T follicular helper cell (primary cell): Measurements from ENCODE around the gene C19orf44.
A peak's percentile ranks its signal among the peaks of the same experiment; 100 is the strongest.
"Not testable (repeated sequence)": the region's sequence is repeated elsewhere in the genome, so short reads cannot be mapped to it uniquely, and the experiment has no call there.

Experiments used
- DNase-seq: peaks from one replicate; pipeline ENCODE4 v3.0.0-alpha.2; 2020; ENCODE audit warnings: low read depth
- total RNA-seq, 2 experiments: gene quantifications; one replicate each; lab custom pipeline; 2026; lab: John Stamatoyannopoulos, UW

C19orf44 gene
- total RNA-seq: 4.1 to 4.7 reads per million in 2 experiments

DNA sequence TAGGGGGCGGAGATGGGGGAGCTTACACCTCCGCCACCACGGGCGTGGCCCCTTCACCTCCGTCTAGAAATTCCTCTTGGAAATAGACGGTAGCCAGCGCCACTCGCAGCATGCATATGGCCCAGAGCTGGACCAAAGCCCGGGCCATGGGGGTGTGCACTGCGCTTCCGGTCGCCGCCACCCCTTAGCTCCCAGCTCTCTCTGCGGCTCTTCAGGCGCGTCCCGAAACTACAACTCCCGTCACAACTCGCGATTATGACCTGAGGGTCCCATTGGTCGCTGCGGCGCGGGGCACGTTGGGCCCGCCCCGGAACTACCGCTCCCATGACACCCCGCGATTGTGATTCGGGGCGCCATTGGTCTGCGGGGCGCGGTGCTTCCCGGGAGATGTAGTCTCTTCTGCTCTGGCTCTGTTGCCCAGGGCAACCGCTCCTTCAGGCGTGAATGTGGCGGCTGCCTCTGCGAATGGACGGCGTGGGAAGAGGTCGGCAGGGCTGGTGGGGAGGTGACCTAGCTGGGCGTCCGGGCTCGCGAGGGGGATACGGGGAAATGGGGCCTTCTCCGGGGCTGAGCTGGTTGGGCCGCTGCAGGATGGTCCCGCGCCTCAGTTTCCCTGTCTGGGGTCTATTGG, at the start of gene C19orf44, which contains the start of gene CALR3:
Gene C19orf44, plus strand, starts transcription at position 413 of the 631 bp plus-strand sequence. CDS start 4,399 bp downstream, outside the sequence.
Gene CALR3, minus strand, starts transcription at position 186 of the 631 bp plus-strand sequence. Its CDS starts 38 bp downstream, at position 148.
- peak; percentile 95 for DNase-seq

DNA sequence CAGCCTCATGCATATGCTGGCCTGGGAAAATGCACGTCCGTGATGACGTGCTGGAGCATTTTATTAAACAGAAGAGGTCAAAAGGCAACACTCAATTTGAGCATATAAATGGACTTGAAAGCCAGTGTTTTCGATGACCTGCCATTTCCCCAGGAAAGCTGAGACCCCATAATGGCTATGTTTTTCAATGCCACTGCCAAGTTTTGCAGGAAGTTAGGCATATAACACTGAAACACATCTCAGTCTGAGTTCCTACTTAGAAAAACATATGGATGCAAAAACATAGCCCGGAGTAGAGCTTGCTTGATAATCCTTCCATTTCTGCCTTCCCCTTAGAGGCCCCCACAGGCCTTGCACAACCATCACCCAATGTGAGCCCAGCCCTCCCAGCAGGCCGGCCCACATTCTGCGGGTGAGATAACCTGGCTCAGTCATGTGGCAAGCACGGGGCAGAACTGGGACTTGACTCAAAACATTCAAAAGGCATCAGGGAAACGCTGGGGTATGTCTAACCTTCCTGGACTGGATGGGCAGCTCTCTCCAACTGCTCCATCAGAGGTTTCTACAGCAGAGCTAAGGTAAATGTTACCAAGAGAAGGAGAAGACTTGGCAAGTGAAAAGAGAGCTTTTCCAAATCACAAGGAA, 49.3 kb upstream of the C19orf44 start:
- DNase-seq: no peak

DNA sequence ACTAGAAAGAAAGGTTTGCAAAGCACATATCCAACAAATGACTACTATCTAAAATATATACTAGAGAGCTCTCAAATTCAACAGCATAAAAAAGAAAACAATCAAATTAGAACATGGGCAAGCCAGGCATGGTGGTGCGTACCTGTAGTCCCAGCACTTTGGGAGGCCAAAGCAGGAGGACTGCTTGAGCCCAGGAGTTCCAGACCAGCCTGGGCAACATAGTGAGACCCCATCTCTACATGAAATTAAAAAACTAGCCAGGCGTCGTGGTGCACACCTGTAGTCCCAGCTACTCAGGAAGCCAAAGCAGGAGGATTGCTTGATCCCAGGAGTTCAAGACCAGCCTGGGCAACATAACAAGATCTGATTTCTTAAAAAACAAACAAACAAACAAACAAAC, 47.3 kb upstream of the C19orf44 start:
- DNase-seq: not testable (repeated sequence)

GRCh38 chr19:16449330-16449961, 46.7 kb upstream of the C19orf44 start:
- DNase-seq: no peak

DNA sequence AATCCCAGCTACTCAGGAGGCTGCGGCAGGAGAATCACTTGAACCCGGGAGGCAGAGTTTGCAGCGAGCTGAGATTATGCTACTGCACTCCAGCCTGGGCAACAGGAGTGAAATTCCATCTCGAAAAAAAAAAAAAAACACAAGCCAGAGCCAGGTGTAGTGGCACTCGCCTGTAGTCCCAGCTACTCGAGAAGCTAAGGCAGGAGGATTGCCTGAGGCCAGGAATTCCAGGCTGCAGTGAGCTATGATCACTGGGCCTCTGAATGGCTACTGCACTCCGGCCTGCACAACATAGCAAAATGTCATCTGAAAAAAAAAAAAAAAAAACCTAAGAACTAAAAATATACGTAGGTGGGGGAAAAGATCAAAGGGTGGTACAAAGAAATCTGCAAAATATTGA, 43.9 kb upstream of the C19orf44 start:
- DNase-seq: no peak

DNA sequence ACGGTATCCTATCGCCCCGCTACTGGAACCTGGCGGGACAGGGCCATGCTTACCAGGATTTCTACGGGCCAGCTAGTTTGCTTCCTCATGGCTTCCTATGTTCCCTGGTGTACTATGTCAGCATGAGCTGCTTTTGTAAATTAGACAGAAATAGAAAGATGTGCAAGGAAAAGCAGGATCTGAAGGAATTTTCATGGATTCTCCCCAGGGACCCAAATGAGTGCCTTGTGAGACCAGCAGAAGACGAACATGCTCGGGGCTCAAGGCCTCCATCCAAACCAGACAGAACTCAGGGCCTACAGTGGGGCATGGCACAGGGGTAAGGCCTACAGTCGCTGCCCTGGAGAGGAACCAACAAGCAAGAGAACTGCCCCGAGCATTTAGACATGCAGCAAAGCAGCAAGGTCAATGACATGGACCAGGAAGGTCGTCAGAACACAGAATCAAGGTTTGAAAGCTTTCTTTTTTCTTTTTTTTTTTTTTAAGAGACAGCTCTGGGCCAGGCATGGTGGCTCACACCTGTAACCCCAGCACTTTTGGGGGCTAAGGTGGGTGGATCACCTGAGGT, 41.8 kb upstream of the C19orf44 start:
- DNase-seq: no peak

GRCh38 chr19:16455489-16455888, 40.7 kb upstream of the C19orf44 start:
- DNase-seq: no peak

GRCh38 chr19:16456652-16457194, 39.5 kb upstream of the C19orf44 start:
- DNase-seq: no peak

DNA sequence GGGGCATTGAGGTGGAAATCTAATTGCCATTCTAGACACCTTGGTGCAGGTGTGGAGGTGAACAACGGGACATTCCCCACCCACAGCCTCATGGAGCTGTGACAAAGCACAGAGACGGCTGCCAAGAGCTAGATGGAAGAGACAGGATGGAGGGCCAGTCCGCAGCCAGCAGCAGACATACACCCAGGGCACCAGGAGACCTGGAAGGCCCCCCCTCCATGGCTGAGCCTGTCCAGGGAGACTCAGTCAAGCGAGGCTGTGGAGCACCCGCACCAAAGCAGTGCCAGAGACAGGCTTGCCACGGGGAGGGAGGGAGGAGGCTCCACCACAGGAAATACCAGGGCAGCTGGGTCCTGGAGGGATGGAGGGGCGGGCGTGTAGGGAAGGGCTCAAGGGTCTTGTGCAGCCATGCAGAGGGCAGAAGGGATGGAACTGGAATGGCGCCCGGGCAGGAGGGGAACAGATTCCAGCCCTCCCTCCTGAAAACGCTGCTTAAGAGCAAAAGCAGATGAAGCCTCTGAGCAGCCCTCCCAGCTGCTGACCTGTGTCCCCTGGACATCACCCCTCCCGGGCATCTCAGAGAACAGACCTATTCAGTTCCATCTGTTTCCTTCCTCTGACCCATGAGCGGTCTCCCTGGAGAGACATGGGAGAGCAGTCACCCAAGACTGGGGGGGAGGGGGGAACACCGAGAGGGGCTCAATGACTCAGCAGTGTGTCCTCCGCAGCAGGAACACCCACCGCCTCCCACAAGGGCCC, 38.8 kb upstream of the C19orf44 start:
- no peak for DNase-seq

GRCh38 chr19:16457954-16458331, 38.3 kb upstream of the C19orf44 start:
- DNase-seq: no peak

- no peak for DNase-seq
Observed at GRCh38 chr19:16458391-16459341, 37.5 kb upstream of the C19orf44 start.

DNA sequence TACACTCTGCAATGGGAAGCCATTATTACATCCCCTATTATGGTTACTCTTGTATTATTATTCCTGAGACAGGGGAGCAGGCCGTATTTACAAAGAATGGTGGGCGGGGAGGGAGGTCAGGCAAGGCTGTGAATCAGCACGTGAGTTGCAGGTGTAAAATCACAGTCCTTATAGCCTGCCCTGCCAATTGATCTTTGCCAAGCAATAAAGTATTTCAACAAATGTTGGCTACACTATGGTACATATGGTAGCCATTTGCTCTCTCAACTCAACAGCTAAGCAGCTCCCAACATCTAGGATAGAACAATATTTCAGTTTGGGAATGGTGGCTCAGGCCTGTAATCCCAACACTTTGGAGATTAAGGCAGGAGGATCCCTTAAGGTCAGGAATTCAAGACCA, 36.5 kb upstream of the C19orf44 start:
- no peak for DNase-seq

GRCh38 chr19:16460454-16460853, 35.7 kb upstream of the C19orf44 start:
- DNase-seq: no peak

GRCh38 chr19:16461630-16462051, 34.6 kb upstream of the C19orf44 start:
- DNase-seq: no peak

DNA sequence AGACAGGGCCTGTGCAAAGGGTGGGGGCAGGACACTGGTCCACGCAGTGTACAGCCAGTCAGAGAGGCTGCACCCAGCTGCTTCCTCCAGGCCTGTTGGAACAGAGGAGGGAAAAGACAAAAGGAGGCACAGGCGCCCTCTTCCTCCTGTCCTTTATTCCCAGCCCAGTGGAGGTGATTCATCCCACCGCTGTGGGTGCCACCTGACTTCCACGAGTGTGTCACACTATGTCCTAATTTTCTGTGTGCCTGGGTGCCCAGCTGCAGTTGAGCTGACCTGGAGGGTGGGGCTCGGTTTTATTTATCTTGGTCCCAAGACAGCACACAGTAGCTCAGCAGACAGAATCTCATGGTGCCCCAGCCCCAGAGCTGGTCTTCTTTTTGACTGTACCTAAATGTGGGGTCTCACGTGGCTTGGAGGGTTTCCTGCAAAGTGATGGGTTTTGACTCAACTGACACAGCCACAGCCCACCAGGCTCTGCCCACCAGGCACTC, 33.4 kb upstream of the C19orf44 start:
- DNase-seq: no peak

DNA sequence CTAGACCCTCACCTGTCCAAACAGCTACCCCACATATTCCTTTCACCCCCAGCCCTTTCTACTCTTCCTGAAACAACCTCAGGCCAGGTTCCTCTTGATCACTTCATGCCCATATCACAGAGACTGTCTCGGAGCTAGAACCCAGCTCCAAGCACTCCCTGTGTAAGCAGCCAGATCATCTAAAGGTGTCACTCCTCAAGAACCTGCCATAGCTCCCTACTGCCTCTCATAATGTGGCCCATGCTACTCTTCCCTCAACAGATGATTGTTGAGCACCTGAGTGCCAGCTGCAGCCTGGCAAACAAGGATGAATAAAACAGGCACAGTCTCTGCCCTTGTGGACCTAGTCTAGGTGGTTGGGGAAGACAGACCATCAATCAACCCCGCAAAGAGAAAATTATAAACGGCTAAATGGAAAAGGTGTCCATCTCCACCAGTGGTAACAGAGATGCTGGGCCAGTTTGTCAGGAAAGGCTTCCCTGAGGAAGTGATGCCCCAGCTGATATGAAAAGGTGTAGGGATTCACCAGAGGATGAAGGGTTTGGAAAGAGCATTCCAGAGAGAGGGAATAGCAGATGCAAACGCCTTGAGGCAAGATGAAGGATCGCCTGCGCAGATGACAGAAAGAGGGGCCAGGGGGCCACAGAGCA, 32.7 kb upstream of the C19orf44 start:
- DNase-seq: no peak

DNA sequence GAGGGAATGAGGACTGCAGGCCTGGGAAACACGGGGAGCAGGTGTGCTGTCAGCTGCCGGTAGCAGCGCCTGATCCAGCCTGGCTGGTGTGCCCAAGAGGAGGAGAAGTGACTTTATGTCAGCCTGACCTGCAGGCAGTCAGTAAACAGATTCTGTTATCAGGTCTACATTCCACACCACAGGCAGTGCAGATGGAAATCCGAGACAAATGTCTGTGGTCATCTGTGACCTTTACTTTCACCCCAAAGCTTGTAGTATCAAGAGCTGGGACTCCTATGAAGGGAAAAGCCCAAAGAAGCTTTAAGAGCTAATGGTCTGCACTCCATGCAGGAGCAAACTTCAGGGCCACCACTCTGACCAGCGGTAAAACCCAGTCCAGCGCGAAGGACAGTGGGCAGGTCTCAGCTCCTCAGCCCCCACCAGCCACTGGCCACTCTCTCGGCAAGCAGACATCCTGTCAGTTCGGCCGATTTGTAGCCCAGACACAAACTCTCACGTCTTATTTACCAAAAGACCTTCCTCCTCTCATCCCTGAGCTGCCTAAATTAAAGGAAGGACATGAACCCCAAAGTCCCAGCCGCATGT, 32.1 kb upstream of the C19orf44 start:
- DNase-seq: no peak

- no peak for DNase-seq
Observed at GRCh38 chr19:16465239-16465638, 31.0 kb upstream of the C19orf44 start.

GRCh38 chr19:16466802-16467427, 29.3 kb upstream of the C19orf44 start:
- not testable (repeated sequence) for DNase-seq
